HepG2 (cell line): ENCODE measurements around the gene UBL5. TPM values are rescaled to one million over a fixed set of nuclear protein-coding genes. Genes with fewer than 3 reads are reported as not detected.

Source experiments
- BCL3 ChIP-seq: sonication (generic); formaldehyde crosslinking; IDR thresholded peaks from 2 replicates; pipeline ENCODE4 v1.5.1; 2020; ENCODE audit warnings: mild to moderate bottlenecking, missing genetic modification reagents, moderate library complexity
- CBX5 ChIP-seq: sonication (generic); formaldehyde crosslinking; IDR thresholded peaks from 2 replicates; pipeline ENCODE4 v1.4.0; 2020; ENCODE audit warnings: missing genetic modification reagents, borderline replicate concordance
- DBP ChIP-seq: sonication (generic); formaldehyde crosslinking; IDR thresholded peaks from 2 replicates; pipeline ENCODE4 v1.4.0; 2020; ENCODE audit warnings: missing genetic modification reagents; ENCODE audit errors: not compliant biosample characterization
- GTF3A ChIP-seq: sonication (generic); formaldehyde crosslinking; conservative IDR thresholded peaks from 2 replicates; pipeline ENCODE4 v1.4.0; 2020; ENCODE audit warnings: mild to moderate bottlenecking, missing genetic modification reagents
- HIVEP1 ChIP-seq: sonication (generic); formaldehyde crosslinking; IDR thresholded peaks from 2 replicates; pipeline ENCODE4 v1.4.0; 2020; ENCODE audit warnings: mild to moderate bottlenecking, missing genetic modification reagents
- JUND ChIP-seq: sonication (generic); formaldehyde crosslinking; IDR thresholded peaks from 2 replicates; pipeline ENCODE4 v1.8.0; 2022; ENCODE audit warnings: mild to moderate bottlenecking, missing genetic modification reagents
- MIER3 ChIP-seq: IDR thresholded peaks from 2 replicates; pipeline ENCODE4 v1.6.1; 2016; ENCODE audit warnings: missing compliant biosample characterization, borderline replicate concordance
- NFYC ChIP-seq: IDR thresholded peaks from 2 replicates; pipeline ENCODE4 v1.6.1; 2016; ENCODE audit warnings: missing genetic modification reagents, missing compliant biosample characterization
- PATZ1 ChIP-seq: sonication (generic); formaldehyde crosslinking; IDR thresholded peaks from 2 replicates; pipeline ENCODE4 v1.4.0; 2020; ENCODE audit warnings: missing genetic modification reagents
- PRMT3 ChIP-seq: sonication (generic); formaldehyde crosslinking; IDR thresholded peaks from 2 replicates; pipeline ENCODE4 v1.8.1; 2022; ENCODE audit warnings: low read depth, mild to moderate bottlenecking, moderate library complexity, missing genetic modification reagents, borderline replicate concordance
- REXO4 ChIP-seq: sonication (generic); formaldehyde crosslinking; IDR thresholded peaks from 2 replicates; pipeline ENCODE4 v1.8.0; 2022; ENCODE audit warnings: missing genetic modification reagents, mild to moderate bottlenecking, borderline replicate concordance
- SYNCRIP ChIP-seq: fragments of 200-400 bp; formaldehyde crosslinking; IDR thresholded peaks from 2 replicates; pipeline ENCODE4 v1.6.1; 2018; ENCODE audit warnings: mild to moderate bottlenecking, low read depth, low read length; ENCODE audit not compliant: insufficient read depth
- TAF1 ChIP-seq: sonication (generic); formaldehyde crosslinking; IDR thresholded peaks from 2 replicates; pipeline ENCODE4 v1.4.0; 2020; ENCODE audit warnings: missing genetic modification reagents
- TEF ChIP-seq: sonication (generic); formaldehyde crosslinking; IDR thresholded peaks from 2 replicates; pipeline ENCODE4 v1.5.0; 2020; ENCODE audit warnings: missing genetic modification reagents
- THAP9 ChIP-seq: sonication (generic); formaldehyde crosslinking; IDR thresholded peaks from 2 replicates; pipeline ENCODE4; 2020; ENCODE audit warnings: missing genetic modification reagents, mild to moderate bottlenecking, borderline replicate concordance
- ZBTB2 ChIP-seq: sonication (generic); formaldehyde crosslinking; IDR thresholded peaks from 2 replicates; pipeline ENCODE4 v1.8.0; 2022; ENCODE audit warnings: low read depth, missing genetic modification reagents
- ZNF274 ChIP-seq: sonication (generic); formaldehyde crosslinking; IDR thresholded peaks from 2 replicates; pipeline ENCODE4 v1.5.1; 2020; ENCODE audit warnings: mild to moderate bottlenecking, missing genetic modification reagents
- ZNF558 ChIP-seq: sonication (generic); formaldehyde crosslinking; IDR thresholded peaks from 2 replicates; pipeline ENCODE4 v1.9.0; 2022; ENCODE audit warnings: mild to moderate bottlenecking, missing genetic modification reagents, borderline replicate concordance
- polyA plus RNA-seq, 8 experiments: library from polyadenylated mRNA; depleted of rRNA in 3 of 8; stranded (reverse) in 7 of 8; unstranded in 1 of 8; fragments of >200 nt; fragmentation: Illumina TruSeq in 4 of 8; extraction: Trizol in 4 of 8; gene quantifications; 2 replicates each; pipeline versions ENCODE4 v1.2.1 to v1.2.3, GENCODE V29; 2011 to 2016; ENCODE audit warnings: low read depth in 4 of 8, missing spikeins in 1 of 8, mixed read lengths in 1 of 8; ENCODE audit not compliant: insufficient read depth in 1 of 8
- total RNA-seq, 5 experiments: library from RNA; depleted of rRNA; stranded (reverse); fragments of >200 nt; fragmentation: Illumina TruSeq; extraction: Trizol; gene quantifications; 2 replicates each; pipeline ENCODE4 v1.2.3, GENCODE V29; 2016; ENCODE audit warnings: low read depth in 1 of 5

The UBL5 gene
- total and polyA plus RNA-seq, 2 of the 13 experiments (the other 11 are each of a cell fraction or from before 2014, with no cell fraction given), result 373 to 487 TPM

GRCh38 chr19:9827289-9828238 lies at the start of gene UBL5 (continued):
- no peak for TF ChIP-seq SYNCRIP
- peak; percentile 81; the same call in 1 of the 2 replicates for TF ChIP-seq TAF1
- no peak for TF ChIP-seq GTF3A (CRISPR knock-in tag)
- peak; percentile 83 for TF ChIP-seq THAP9 (CRISPR knock-in tag)
- peak; percentile 40; the same call in 1 of the 2 replicates for TF ChIP-seq ZBTB2
- TF ChIP-seq TEF (CRISPR knock-in tag), result no peak
- no peak for TF ChIP-seq REXO4 (CRISPR knock-in tag)
- peak; percentile 38; the same call in 1 of the 2 replicates for TF ChIP-seq ZNF558
- no peak for TF ChIP-seq DBP (CRISPR knock-in tag)
- no peak for TF ChIP-seq PRMT3
- TF ChIP-seq ZNF274 (CRISPR knock-in tag), result no peak
- TF ChIP-seq BCL3 (CRISPR knock-in tag), result no peak
- TF ChIP-seq CBX5, result no peak
- no peak for TF ChIP-seq JUND (CRISPR knock-in tag)
- peak; percentile 64 for TF ChIP-seq PATZ1 (CRISPR knock-in tag)
- peak; percentile 56 for TF ChIP-seq HIVEP1
- TF ChIP-seq MIER3 (CRISPR knock-in tag), result peak; percentile 78; the same call in 1 of the 2 replicates
- TF ChIP-seq NFYC (CRISPR knock-in tag), result peak; percentile 25; the same call in 1 of the 2 replicates
